ENCODE measurements around the gene TIMM50.
A peak's percentile ranks its signal among the peaks of the same experiment; 100 is the strongest.
"Not testable (repeated sequence)": the region's sequence is repeated elsewhere in the genome, so short reads cannot be mapped to it uniquely, and the experiment has no call there.

Gene TIMM50

GRCh38 chr19:39480337-39481228 is at the start of gene TIMM50:
TIMM50 (plus strand) TSS chr19:39480838; CDS start chr19:39480854, 16 bp downstream.
- peak; percentile 99 for DNase-seq

- DNase-seq = no peak
These were observed 48.0 kb upstream of the TIMM50 start for GRCh38 chr19:39432677-39433025.

GRCh38 chr19:39433480-39434079 is 47.1 kb upstream of the TIMM50 start:
- DNase-seq = no peak

- DNase-seq = no peak
These were observed 46.2 kb upstream of the TIMM50 start for GRCh38 chr19:39434123-39435076.

GRCh38 chr19:39435499-39436349 is 44.9 kb upstream of the TIMM50 start, which contains the start of gene RPS16:
RPS16 (minus strand) TSS chr19:39435949; CDS start chr19:39435895, 54 bp downstream.
- DNase-seq = peak; percentile 100

GRCh38 chr19:39436350-39436716 is 44.3 kb upstream of the TIMM50 start:
- DNase-seq = no peak

GRCh38 chr19:39438270-39438934 is 42.2 kb upstream of the TIMM50 start:
- no peak for DNase-seq

GRCh38 chr19:39444598-39445195 is 35.9 kb upstream of the TIMM50 start:
- DNase-seq = peak; percentile 50

- DNase-seq = peak; percentile 99
These were observed 35.2 kb upstream of the TIMM50 start, which contains the start of gene SUPT5H for GRCh38 chr19:39445196-39446111. SUPT5H (plus strand) TSS chr19:39445582; CDS start chr19:39445891, 309 bp downstream.

- DNase-seq = no peak
These were observed 34.1 kb upstream of the TIMM50 start for GRCh38 chr19:39446365-39447084.

GRCh38 chr19:39448271-39448670 is 32.4 kb upstream of the TIMM50 start:
- DNase-seq = no peak

- DNase-seq = no peak
These were observed 31.4 kb upstream of the TIMM50 start for GRCh38 chr19:39449116-39449797.

GRCh38 chr19:39451257-39451656 is 29.4 kb upstream of the TIMM50 start:
- DNase-seq = not testable (repeated sequence)

GRCh38 chr19:39463403-39463802 is 17.2 kb upstream of the TIMM50 start:
- no peak for DNase-seq

- no peak for DNase-seq
These were observed 14.5 kb upstream of the TIMM50 start for GRCh38 chr19:39465956-39466747.

- no peak for DNase-seq
These were observed 12.7 kb upstream of the TIMM50 start for GRCh38 chr19:39467941-39468340.

GRCh38 chr19:39469036-39469435 is 11.6 kb upstream of the TIMM50 start:
- no peak for DNase-seq

- DNase-seq = no peak
These were observed 11.1 kb upstream of the TIMM50 start for GRCh38 chr19:39469567-39469966.
